HG03108 (cell line): ENCODE data around the gene WDR47.
"Not testable (repeated sequence)": the region's sequence is repeated elsewhere in the genome, so short reads cannot be mapped to it uniquely, and the experiment has no call there.

Source experiments
- ATAC-seq: cut with Tn5 transposase; IDR thresholded peaks from one replicate; pipeline ENCODE4 v1.9.1; 2021; ENCODE audit warnings: moderate library complexity; ENCODE audit not compliant: unreplicated experiment

The WDR47 gene

DNA sequence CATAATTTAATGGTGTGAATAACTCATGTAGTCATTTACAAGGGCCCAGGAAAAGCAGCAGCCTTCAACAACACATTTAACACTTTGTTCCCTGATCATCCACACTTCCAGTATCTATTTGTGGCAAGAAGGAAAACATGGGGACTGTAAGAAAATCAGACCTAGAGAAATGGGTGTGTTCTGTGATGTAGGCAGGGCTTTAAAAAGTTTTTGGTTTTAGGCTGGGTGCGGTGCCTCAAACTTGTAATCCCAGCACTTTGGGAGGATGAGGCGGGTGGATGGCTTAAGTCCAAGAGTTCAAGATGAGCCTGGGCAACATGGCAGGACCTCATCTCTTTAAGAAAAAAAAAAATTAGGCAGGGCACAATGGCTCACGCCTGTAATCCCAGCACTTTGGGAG lies 14.2 kb upstream of the WDR47 start:
- no peak for ATAC-seq

DNA sequence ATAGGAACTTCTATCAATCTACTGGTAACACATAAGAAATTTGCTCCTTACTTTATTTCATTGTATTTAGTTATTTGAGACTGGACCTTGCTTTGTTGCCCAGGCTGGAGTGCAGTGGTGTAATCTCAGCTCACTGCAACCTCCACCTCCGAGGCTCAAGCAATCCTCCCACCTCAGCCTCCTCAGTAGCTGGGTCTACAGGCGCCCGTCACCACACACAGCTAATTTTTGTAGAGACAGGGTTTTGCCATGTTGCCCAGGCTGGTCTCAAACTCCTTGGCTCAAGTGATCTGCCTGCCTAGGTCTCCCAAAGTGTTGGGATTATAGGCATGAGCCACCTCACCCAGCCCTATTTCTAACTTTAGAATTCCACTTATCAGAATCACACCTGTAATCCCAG lies 10.2 kb upstream of the WDR47 start:
- not testable (repeated sequence) for ATAC-seq

DNA sequence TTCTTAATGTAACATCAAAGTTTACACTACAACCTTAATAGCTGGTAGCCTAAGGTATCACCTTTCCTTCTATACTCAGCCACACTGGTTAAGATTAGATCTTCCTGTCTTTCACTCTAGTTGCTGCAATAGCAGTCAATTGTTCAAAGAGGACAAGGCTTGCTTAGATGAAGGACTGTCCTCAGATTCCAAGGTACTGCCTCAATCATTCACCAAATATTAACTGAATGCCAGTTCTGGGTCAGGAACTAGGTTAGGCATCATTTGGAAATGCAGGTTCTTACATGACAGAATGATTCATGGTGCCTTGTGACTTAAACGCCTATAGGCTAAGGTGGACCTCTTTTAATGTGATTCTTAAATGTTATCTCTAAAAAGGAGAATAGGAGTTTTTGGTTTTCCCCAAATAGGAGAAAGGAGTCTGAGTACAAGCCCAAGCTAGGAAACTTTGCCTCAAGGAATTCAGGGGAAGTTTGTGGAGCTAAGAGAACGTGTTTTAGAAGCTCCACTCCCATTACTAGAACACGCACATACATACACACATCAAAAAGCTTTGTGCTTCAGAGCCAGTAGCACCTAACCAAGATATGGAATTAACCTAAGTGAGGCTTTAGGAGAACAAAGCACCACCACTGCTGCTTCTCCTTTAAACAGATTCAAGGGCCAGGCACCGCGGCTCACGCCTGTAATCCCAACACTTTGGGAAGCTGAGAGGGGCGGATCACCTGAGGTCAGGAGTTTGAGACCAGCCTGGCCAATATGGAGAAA lies 8.5 kb upstream of the WDR47 start:
- ATAC-seq, result no peak

DNA sequence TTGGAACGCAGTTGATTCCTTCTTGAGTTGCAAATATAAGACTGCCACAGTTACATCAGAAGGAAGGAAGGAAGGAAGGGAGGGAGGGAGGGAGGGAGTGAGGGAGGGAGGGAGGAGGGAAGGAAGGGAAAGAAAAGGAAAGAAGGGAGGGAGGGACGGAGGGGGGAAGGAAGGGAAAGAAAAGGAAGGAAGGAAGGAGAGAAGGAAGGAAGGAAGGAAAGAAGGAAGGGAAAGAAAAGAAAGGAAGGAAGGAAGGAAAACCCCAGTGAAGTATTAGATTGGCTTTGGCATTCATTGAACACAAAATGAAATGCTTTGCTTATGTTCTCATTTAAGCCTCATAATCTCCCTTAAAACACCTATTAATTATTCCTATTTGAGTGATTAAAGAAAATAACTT lies 6.4 kb upstream of the WDR47 start:
- no peak for ATAC-seq

DNA sequence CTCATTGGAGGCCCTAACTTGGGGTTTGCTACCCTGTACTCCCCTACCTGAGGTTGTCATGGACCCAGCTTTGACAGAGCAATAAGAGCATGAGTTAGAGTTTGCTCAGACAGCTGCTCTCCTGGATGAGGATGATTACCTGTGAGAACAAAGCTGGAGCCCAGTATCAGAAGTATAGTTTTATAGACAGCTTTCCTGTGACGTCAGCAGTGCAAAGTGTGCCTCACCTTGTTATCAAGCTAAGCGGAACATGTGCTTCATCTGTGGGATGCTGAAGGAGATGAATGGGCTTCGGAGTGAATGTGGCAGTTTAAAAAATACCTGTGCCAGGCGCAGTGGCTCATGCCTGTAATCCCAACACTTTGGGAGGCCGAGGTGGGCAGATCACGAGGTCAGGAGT lies 5.4 kb upstream of the WDR47 start:
- no peak for ATAC-seq

DNA sequence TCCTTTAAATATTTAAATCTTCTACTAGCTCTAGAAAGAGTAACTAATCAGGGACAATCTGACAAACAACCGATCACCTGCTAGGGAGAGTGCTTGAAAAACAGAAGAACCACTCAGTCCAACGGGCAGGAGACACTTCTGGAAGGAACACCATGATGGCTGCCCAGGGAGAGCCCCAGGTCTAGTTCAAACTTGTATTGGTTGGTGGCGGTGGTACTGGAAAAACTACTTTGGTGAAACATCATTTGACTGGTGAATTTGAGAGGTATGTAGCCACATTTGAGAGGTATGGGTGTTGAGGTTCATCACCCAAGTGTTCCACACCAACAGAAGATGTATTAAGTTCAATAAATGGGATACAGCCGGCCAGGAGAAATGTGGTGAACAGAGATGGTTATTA lies 4.8 kb upstream of the WDR47 start:
- no peak for ATAC-seq

DNA sequence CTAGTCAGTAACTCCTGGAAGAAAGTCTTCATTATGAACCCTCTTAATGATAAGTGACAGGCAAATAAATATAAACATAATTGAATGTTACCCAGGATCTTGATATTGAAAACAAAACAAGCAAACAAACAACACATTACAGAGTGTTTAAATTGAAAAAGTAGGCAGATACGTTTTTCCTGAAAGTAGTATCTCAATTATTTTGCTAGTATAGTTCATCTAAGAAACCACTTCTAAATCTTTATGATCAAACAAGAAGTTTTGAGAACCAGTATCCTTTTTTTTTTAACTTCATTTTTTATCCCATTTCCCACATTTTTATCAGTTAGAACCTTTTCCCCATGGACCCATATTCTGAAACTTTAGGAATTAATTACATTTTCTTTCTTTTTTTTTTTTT lies 3.7 kb upstream of the WDR47 start:
- no peak for ATAC-seq

DNA sequence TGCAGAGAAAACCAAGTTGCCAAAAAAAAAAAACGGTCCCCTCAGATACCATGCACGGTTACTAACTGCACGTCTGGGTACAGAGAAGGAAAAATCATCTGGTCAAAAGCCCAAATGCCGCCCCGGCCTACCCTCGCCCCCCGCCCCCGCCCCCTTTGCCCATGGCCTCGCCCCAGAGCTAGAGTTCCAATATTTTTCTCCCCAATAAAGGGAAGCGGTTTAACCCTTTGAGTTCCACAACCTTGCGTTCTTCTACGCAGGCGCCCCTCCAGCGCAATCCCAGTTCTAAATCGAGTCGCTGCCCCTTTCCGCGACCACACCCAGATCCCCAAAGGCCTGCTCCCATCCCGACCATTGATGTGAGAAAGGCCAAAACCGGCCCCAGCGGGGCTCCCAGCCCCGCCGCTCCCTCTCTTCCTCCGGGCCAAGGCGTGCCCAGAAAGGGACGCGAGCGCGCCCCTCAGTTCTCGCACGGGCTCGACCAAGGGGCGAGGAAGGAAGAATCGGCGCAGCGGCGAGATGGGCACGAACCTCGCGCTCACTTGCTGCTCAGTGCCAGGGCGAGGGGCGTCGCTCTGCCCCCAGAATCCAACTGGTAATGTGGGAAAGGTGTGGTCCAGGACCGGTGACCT lies 797 bp downstream of the WDR47 start:
- ATAC-seq, result peak; percentile 20

DNA sequence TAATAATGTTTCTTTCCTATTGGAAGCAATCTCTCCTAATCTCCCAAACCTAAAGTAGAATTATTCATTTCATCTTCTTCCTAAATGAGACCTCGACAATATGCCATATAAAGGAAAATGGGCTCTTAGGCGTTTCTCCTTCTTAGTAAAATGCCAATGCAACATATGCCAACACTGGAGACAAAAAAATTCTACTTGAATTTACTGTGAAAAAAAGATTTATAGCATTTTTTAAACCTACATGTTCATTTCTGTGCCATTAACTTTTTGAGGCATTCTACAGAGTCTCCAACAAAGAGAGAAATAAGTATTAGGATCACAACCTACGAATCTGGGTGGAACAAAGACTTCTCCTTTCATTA lies 1.3 kb downstream of the WDR47 start:
- no peak for ATAC-seq

DNA sequence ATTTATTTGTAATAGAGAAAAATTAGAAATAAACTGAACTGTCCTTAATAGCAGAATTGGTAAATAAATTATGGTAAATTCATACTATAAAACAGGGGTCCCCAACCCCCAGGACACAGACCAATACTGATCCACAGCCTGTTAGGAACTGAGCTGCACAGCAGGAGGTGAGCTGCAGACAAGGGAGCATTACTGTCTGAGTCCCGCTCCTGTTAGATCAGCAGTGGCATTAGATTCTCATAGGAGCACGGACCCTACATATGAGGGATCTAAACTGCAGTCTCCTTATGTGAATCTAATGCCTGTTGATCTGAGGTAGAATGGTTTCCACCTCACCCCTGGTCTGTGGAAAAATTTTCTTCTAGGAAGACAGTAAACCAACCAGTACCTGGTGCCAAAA lies 7.5 kb downstream of the WDR47 start:
- ATAC-seq, result no peak

DNA sequence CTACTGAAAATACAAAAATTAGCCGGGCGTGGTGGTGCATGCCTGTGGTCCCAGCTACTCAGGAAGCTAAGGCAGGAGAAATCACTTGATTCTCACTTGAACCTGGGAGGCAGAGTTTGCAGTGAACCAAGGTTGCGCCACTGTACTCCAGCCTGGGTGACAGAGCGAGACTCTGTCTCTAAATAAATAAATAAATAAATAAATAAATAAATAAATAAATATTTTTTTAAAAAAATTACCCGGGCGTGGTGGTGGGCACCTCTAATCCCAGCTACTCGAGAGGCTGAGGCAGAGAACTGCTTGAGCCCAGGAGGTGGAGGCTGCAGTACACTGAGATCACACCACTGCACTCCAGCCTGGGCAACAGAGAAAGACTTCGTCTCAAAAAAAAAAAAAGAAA lies 12.4 kb downstream of the WDR47 start:
- ATAC-seq, result not testable (repeated sequence)

DNA sequence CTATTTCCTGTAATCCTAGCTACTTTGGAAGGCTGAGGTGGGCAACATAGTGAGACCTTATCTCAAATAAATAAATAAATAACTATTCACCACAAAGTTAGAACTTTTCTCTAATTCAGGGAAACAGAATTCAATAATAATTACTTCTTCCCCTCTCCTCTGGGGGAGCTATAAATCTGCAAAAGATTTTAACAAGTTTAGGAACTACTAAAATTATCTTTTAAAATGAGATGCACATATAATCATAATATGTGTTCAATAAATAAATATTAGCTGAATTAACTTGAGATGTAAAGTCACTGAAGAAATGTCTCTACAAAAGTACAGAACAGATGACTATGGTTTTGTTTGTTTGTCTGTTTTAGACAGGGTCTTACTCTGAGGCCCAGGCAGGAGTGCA lies 14.1 kb downstream of the WDR47 start:
- ATAC-seq, result no peak

DNA sequence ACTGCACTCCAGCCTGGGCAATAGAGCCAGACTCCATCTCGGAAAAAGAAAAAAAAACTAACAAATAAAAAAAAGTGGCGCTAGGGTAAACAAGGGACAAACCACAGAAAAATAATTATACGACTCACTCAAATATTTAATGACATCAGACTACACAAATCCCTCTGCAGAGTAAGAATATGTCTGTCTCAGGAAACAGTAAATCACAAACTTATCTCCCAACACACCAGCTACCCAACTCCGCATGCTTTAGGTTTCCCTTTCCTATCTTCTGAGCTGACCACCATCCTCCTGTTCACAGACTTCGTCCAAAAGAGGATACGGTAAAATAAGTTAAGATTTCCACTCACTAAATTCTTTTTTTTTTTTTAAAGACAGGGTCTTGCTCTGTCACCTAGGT lies 16.2 kb downstream of the WDR47 start:
- no peak for ATAC-seq

DNA sequence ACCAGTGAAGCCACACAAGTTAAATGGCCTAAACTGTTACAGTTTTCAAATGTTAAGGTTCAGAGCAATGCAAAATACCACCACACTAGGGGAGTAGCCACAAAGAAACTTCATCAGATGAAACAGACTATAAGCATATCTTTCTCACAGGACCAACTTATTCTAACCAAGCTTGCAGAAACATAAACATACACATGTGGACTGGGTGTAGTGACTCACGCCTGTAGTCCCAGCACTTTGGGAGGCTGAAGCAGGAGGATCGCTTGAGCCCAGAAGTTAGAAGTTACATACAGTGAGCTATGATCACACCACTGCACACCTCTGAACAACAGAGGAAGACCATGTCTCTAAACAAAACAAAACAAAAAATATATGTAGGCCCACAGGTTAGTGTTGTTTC lies 17.3 kb downstream of the WDR47 start:
- no peak for ATAC-seq

DNA sequence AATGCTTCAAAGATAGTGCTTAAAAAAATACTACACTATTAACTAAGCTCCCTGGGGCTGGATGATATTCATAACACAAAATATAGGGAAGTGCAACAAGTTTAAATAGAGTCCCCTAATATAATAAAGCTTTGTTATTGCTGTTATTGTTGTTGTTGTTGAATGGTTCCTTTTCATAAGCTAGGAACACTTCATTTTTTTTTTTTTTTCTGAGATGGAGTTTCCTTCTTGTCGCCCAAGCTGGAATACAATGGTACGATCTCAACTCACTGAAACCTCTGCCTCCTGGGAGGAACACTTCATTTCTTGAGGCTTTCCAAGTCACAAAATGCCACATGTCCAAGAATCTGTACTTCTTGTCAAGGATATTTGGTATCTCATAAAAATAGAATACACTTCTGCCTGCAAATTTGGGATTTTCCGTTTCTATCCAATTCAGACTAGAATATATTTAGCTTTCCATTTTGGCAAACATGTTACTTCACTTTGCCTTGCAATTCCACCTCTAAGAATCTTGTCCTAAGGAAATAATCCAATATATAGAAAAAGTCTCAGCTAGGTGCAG lies 21.1 kb downstream of the WDR47 start:
- ATAC-seq, result no peak

DNA sequence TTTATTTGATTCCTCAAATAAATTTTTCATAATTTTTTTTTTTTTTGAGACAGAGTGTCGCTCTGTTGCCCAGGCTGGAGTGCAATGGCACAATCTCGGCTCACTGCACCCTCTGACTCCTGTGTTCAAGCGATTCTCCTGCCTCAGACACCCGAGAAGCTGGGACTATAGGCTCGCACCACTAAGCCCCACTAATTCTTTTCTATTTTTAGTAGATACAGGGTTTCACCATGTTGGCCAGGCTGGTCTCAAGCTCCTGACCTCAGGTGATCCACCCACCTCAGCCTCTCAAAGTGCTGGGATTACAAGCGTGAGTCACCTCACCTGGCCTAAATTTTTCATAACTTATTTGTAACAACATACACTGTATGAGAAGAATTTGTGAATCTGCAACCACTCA lies 24.2 kb downstream of the WDR47 start:
- ATAC-seq, result not testable (repeated sequence)

DNA sequence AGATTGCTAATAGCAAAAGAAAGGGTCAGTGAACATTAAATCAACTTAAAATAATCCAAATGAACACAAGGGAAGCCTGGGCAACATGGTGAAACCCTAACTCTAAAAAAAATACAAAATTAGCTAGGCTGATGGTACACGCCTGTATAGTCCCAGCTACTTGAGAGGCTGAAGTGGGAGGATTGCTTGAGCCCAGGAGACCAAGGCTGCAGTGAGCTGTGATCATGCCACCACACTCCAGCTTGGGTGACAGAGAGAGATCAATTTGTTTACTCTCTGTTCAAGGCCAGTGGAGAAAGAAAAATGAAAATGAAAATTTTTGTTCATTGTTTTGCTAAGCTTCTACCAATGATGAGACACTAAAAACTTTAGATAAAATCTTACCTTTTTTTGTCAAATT lies 24.8 kb downstream of the WDR47 start:
- ATAC-seq, result no peak

DNA sequence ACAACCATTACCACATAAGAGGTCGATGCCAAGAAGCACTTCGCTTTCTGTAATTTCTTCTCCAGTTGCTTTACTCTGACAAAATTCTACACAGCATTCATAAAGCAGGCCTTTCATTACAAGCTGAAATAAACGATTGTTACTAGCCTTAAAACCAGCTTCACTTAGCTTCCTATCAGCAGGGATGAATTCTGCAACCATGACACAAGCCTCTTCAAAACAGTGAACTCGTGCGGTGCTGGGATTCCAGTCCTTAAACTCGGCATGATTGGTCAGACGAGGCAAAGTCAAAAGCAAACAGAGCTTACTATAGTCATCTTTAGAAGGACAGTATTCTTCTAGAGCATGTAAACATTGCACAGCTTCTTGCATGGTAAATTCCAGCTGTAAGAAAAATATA lies 30.6 kb downstream of the WDR47 start:
- no peak for ATAC-seq

DNA sequence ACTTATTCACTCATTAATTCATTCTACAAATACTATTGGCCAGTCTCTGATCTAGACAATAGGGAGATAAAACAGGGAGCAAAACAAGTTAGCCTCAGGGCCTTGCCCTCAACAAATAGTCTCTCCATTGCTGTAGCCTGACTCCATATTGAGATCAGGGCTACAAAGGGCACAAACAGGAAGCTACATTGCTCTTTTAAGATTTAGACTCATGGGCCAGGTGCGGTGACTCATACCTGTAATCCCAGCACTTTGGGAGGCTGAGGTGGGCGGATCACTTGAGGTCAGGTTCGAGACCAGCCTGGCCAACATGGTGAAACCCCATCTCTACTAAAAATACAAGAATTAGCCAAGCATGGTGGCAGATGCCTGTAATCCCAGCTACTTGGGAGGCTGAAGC lies 45.3 kb downstream of the WDR47 start:
- ATAC-seq, result not testable (repeated sequence)

DNA sequence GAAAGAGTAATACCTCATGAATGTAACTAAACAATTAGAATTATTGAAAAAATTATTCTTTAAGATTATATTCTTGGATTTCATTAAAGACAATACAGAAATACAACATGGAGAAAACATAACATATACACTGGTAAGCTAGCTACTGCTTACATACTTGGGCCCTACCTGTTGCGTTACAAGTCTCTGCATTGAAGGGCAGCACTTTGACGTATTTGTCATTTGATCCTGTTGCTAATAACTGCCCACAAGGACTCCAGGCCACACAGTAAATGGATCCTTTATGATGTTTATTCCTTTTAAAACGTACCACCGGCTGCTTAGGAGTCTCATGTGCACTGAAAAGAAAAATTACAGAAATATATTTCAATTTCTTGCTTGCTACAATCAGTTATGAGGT lies 58.8 kb downstream of the WDR47 start:
- no peak for ATAC-seq

DNA sequence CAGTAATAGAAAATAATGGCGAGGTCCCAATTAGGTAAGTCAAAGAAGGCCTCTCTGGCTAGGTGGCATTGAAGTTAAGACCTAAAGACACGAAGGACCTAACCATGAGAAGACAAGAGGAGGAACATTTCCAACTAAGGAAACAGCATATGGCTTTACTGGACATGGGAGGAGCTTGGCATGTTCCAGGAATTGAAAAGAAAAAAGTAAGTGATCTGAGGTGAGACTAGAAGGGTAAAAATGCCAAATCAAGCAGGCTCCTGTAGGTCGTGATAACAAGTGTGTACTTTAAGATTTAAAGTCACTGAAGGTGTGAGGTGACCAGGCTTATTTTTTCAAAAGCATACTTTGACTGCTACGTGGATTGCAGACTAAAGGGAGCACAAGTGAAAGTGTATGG lies 65.2 kb downstream of the WDR47 start:
- no peak for ATAC-seq

DNA sequence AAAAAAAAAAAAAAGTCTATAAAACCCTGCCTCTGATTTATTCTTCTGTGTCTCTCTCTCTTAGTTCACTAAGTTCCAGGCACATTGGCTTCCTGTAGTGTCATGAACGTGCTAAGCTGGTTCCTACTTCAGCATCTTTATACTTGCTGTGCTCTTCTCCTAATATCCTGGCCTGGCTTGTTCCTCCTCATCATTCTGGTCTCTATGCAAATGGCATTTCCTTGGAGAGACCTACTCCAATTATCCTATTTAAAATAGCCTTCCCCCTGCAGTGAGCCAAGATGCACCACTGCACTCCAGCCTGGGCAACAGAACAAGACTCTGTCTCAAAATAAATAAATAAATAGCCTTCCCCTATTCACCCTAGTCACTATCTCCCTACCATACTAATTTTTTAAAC lies 69.0 kb downstream of the WDR47 start:
- no peak for ATAC-seq

DNA sequence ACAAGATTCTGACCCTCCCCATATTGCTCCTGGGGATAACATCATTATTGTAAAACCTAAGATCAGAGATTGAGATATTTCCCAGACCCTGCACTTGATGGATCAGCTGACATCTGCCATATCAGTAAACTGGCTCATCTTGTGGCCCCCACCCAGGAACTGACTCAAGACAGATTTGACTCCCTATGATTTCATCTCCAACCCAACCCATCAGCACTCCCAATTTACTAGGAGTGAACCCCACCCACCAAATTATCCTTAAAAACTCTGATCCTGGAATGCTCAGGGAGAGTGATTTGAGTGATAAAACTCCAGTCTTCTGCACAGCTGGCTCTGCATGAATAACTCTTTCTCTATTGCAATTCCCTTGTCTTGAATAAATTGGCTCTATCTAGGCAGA lies 72.6 kb downstream of the WDR47 start:
- no peak for ATAC-seq
